Spleen (tissue), 11 donors: ENCODE measurements around the gene GCC2. TPM values are rescaled to one million over a fixed set of nuclear protein-coding genes. Genes with fewer than 3 reads are reported as not detected.

ENCODE experiments used
- DNase-seq: peaks from one replicate; pipeline ENCODE4 v3.0.0-alpha.2; 2020
- H3K27ac ChIP-seq, 8 donors: fragments of 200-600 bp; sonication (generic) in 7 of 8; 1 replicate in 4 of 8; 2 replicates in 4 of 8; pipeline versions ENCODE4 v1.5.0 to v1.8.0; 2016 to 2021; ENCODE audit warnings: inconsistent platforms in 4 of 8, mild to moderate bottlenecking in 4 of 8, moderate library complexity in 1 of 8
- H3K27me3 ChIP-seq, 7 donors: fragments of 200-600 bp; sonication (generic) in 6 of 7; replicated peaks in 1 of 7; 1 replicate in 4 of 7; 2 replicates in 3 of 7; pipeline versions ENCODE4 v1.5.0 to v1.8.0; 2016 to 2021; ENCODE audit warnings: inconsistent platforms in 3 of 7, mild to moderate bottlenecking in 1 of 7
- H3K36me3 ChIP-seq, 6 donors: fragments of 200-600 bp; sonication (generic) in 5 of 6; 1 replicate in 4 of 6; 2 replicates in 2 of 6; pipeline versions ENCODE4 v1.5.0 to v1.8.0; 2016 to 2021; ENCODE audit warnings: inconsistent platforms in 2 of 6
- H3K4me1 ChIP-seq, 6 donors: fragments of 200-600 bp; sonication (generic) in 5 of 6; 1 replicate in 3 of 6; 2 replicates in 3 of 6; pipeline versions ENCODE4 v1.5.0 to v1.8.0; 2016 to 2021; ENCODE audit warnings: inconsistent platforms in 3 of 6
- H3K4me3 ChIP-seq, 8 donors: fragments of 200-600 bp; sonication (generic) in 7 of 8; 1 replicate in 4 of 8; 2 replicates in 4 of 8; pipeline versions ENCODE4 v1.5.0 to v1.8.0; 2016 to 2021; ENCODE audit warnings: inconsistent platforms in 4 of 8, mild to moderate bottlenecking in 4 of 8, moderate library complexity in 2 of 8
- H3K9me3 ChIP-seq, 8 donors: fragments of 200-600 bp; sonication (generic) in 7 of 8; 1 replicate in 4 of 8; 2 replicates in 4 of 8; pipeline versions ENCODE4 v1.5.0 to v1.8.0; 2016 to 2021; ENCODE audit warnings: inconsistent platforms in 4 of 8
- CTCF ChIP-seq, 11 experiments: fragments of 200-600 bp in 7 of 11; fragments of 450-650 bp in 4 of 11; sonication (generic) in 4 of 11; IDR thresholded peaks in 8 of 11; conservative IDR thresholded peaks in 3 of 11; 1 replicate in 7 of 11; 2 replicates in 4 of 11; pipeline versions ENCODE4 v1.4.0 to v1.8.0; 2016 to 2021; ENCODE audit warnings: antibody characterized with exemption in 11 of 11, inconsistent platforms in 4 of 11, mild to moderate bottlenecking in 1 of 11
- POLR2A ChIP-seq, 3 donors: fragments of 450-650 bp; IDR thresholded peaks; one replicate each; pipeline ENCODE4 v1.5.1; 2017; ENCODE audit warnings: antibody characterized with exemption in 3 of 3, mild to moderate bottlenecking in 1 of 3
- POLR2AphosphoS5 ChIP-seq, 3 donors: sonication (generic); formaldehyde crosslinking; IDR thresholded peaks; one replicate each; pipeline ENCODE4 v1.5.1; 2017; ENCODE audit warnings: antibody characterized with exemption in 3 of 3
- WGBS, 5 donors: extraction: QIAGEN DNeasy Blood & Tissue Kit in 3 of 5; methylation state at CpG; one replicate each; pipeline versions ENCODE4 v1.1.5 to v1.1.7; 2013 to 2018; 5-methylcytosine and 5-hydroxymethylcytosine counted together
- intact Hi-C: fragments of 100-400 bp; cut with DNase I; formaldehyde crosslinking; loops from one replicate; pipeline ENCODE4 v1.15.0; 2023; ENCODE audit warnings: low total_unique reads
- polyA plus RNA-seq, 3 donors: library from polyadenylated mRNA; stranded (reverse); fragments of 200-250 nt; gene quantifications; one replicate each; pipeline ENCODE4 v1.2.1, GENCODE V29; 2013
- total RNA-seq, 7 donors: library from RNA; depleted of rRNA in 3 of 7; stranded (reverse); fragments of >200 nt in 3 of 7; fragmentation: NEBNext Ultra II Directional in 4 of 7; extraction: Animal tissue kit (Norgen Biotek cat#: 25700) in 4 of 7; gene quantifications; one replicate each; pipeline versions ENCODE4 v1.1.0 to v1.2.1, GENCODE V29; 2016 to 2021
- donor health status: healthy with polysubstance abuse.
- donor health status: DM: no; HTN: no; CAD: no; lungs with moderate emphysema.
- donor health status: DM: no; HTN: no; CAD: no.
- donor health status: Bipolar disorder and iron deficiency.
- donor health status: healthy.
- donor health status: DM: no; HTN: no; CAD: no.
- donor health status: DM: yes; HTN: yes; CAD: no.

GCC2 gene
- total and polyA plus RNA-seq, 10 donors: 10.1 to 82.6 (median 59.9) TPM

GRCh38 chr2:108454440-108454839 is 5.4 kb downstream of the GCC2 start:
- intact Hi-C loops: no loop called here
- H3K36me3 ChIP-seq: peaks cover 3 to 90% (median 56%) of the 10 kb centered on the region in 6 donors
- WGBS, 5 donors: 88 to 99% (median 95%) methylated on average over 2 of the region's 2 CpGs

GRCh38 chr2:108455571-108455970 is 6.6 kb downstream of the GCC2 start:
- Histone ChIP-seq H3K4me1 (peaks cover 0 to 33% (median 16%) of the 10 kb centered on the region in 6 donors), H3K27ac (no peak overlapping the region), H3K4me3 (no peak overlapping the region), H3K27me3 (no peaks in the 10 kb centered on the region), H3K9me3 (peaks cover 0 to 23% (median 15%) of the 10 kb centered on the region in 8 donors), H3K36me3 (peaks cover 3 to 99% (median 56%) of the 10 kb centered on the region in 6 donors)
- intact Hi-C loops: no loop called here
- no peak for DNase-seq
- 97 to 100% (median 98%) methylated on average over 1 of the region's 1 CpG for WGBS, 5 donors
- TF ChIP-seq CTCF (IDR thresholded peaks at IDR 0.05 in 8 of 11, conservative IDR thresholded peaks at IDR 0.05 in 3 of 11) (no peak), POLR2A (IDR thresholded peaks at IDR 0.05) (no peak), POLR2AphosphoS5 (IDR thresholded peaks at IDR 0.05) (no peak)

More at GRCh38 chr2:108454440-108454839, 5.4 kb downstream of the GCC2 start:
- TF ChIP-seq POLR2A (IDR thresholded peaks at IDR 0.05): no peak
- no peaks in the 10 kb centered on the region for H3K27me3 ChIP-seq
- H3K4me3 ChIP-seq: no peak overlapping the region
- DNase-seq: no peak
- no peak overlapping the region for H3K27ac ChIP-seq
- H3K4me1 ChIP-seq: peaks cover 6 to 37% (median 23%) of the 10 kb centered on the region in 6 donors
- H3K9me3 ChIP-seq: peaks cover 0 to 23% (median 15%) of the 10 kb centered on the region in 8 donors

GRCh38 chr2:108458082-108458481 is 9.1 kb downstream of the GCC2 start:
- H3K27ac ChIP-seq: no peak overlapping the region
- H3K9me3 ChIP-seq: peaks cover 0 to 36% (median 25%) of the 10 kb centered on the region in 8 donors
- peaks cover 0 to 10% (median 3%) of the 10 kb centered on the region in 6 donors for H3K4me1 ChIP-seq
- no peaks in the 10 kb centered on the region for H3K27me3 ChIP-seq
- intact Hi-C loops: no loop called here
- H3K4me3 ChIP-seq: no peak overlapping the region
- TF ChIP-seq POLR2AphosphoS5 (IDR thresholded peaks at IDR 0.05) (no peak), POLR2A (IDR thresholded peaks at IDR 0.05) (no peak), CTCF (IDR thresholded peaks at IDR 0.05 in 8 of 11, conservative IDR thresholded peaks at IDR 0.05 in 3 of 11) (no peak)
- peaks cover 8 to 100% (median 68%) of the 10 kb centered on the region in 6 donors for H3K36me3 ChIP-seq
- no peak for DNase-seq
- WGBS, 5 donors: 81 to 100% (median 98%) methylated on average over 3 of the region's 3 CpGs

GRCh38 chr2:108459441-108459840 is 10.4 kb downstream of the GCC2 start:
- H3K9me3 ChIP-seq: peaks cover 0 to 38% (median 25%) of the 10 kb centered on the region in 8 donors
- H3K4me3 ChIP-seq: no peak overlapping the region
- H3K4me1 ChIP-seq: peaks cover 0 to 7% (median 2%) of the 10 kb centered on the region in 6 donors
- peaks cover 11 to 100% (median 67%) of the 10 kb centered on the region in 6 donors for H3K36me3 ChIP-seq
- intact Hi-C loops: no loop called here
- DNase-seq: no peak
- H3K27me3 ChIP-seq: no peaks in the 10 kb centered on the region
- TF ChIP-seq CTCF (IDR thresholded peaks at IDR 0.05 in 8 of 11, conservative IDR thresholded peaks at IDR 0.05 in 3 of 11) (no peak), POLR2AphosphoS5 (IDR thresholded peaks at IDR 0.05) (no peak), POLR2A (IDR thresholded peaks at IDR 0.05) (no peak)
- 90 to 100% (median 97%) methylated on average over 1 of the region's 1 CpG for WGBS, 5 donors
- no peak overlapping the region for H3K27ac ChIP-seq
